NT2/D1 (cell line): ENCODE data around the gene NPY4R2.
"Not testable (repeated sequence)": the region's sequence is repeated elsewhere in the genome, so short reads cannot be mapped to it uniquely, and the experiment has no call there.

Experiments used
- SUZ12 ChIP-seq: IDR thresholded peaks from 2 replicates; pipeline ENCODE4 v1.6.1; 2011; ENCODE audit not compliant: insufficient read length, insufficient read depth; ENCODE audit errors: extremely low read depth
- YY1 ChIP-seq: IDR thresholded peaks from 2 replicates; pipeline ENCODE4 v1.6.1; 2011; ENCODE audit not compliant: insufficient read length, insufficient read depth
- ZNF274 ChIP-seq: IDR thresholded peaks from 2 replicates; pipeline ENCODE4 v1.6.1; 2011; ENCODE audit warnings: mild to moderate bottlenecking, low read depth, low read length

GRCh38 chr10:47957158-47957557 is 38.7 kb downstream of the NPY4R2 start:
- not testable (repeated sequence) for TF ChIP-seq YY1, SUZ12, ZNF274
